Measurements from ENCODE around the gene HMX2. TPM values are rescaled to one million over a fixed set of nuclear protein-coding genes. Genes with fewer than 3 reads are reported as not detected.

HMX2 gene, protein sequence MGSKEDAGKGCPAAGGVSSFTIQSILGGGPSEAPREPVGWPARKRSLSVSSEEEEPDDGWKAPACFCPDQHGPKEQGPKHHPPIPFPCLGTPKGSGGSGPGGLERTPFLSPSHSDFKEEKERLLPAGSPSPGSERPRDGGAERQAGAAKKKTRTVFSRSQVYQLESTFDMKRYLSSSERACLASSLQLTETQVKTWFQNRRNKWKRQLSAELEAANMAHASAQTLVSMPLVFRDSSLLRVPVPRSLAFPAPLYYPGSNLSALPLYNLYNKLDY
- total RNA-seq, result under 1 TPM; 0.18 to 0.20 TPM
- long read RNA-seq, result 0 reads

GRCh38 chr10:123147635-123148413, at the start of gene HMX2:
Gene HMX2 (plus strand): TSS chr10:123148136. CDS start chr10:123148379, 243 bp downstream.
- peak; percentile 11 for ATAC-seq
- DNase-seq, result no peak
- intact Hi-C loops (cut with DNase I, micrococcal nuclease), result no loop called here

DNA sequence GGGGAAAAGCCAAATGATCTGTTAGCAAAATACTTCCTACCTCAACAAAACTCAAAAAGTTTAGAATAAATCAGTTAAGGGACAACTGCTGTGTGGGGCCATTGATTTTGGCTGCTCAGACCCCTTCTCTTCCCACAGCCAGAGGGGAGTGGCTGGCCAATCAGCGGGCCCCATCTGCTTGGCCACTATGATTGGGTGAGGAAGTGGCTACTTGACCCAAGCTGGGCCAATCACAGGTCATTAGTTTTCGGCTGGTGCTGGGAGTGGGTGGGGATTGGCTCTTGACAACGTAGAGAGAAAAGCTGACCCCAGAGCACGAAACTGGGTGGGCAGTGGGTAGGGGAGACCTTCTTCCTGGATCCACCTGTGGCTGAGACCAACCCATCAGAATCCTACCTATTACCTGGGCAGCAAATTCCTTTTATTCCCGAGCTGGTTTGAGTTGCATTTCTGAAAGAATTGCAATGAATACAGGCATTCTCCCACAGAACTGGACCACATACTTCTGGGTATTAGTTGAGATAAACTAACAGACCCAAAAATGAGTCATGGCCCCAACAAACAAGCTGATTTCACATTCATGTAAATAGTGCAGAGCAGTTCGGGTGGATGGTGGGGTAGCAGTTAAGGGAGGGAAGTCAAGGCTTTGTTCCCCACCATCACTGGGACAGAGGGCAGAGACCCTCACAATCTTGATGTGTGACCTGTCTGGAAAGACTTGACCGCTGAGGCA, 47.7 kb upstream of the HMX2 start:
- ATAC-seq (no peak), DNase-seq (no peak)
- intact Hi-C loops (cut with DNase I, micrococcal nuclease), result no loop called here

GRCh38 chr10:123101872-123102271, 46.1 kb upstream of the HMX2 start:
- intact Hi-C loops (cut with DNase I, micrococcal nuclease), result no loop called here
- ATAC-seq (peak; percentile 80), DNase-seq (peak in 1 of 2 donors; percentile 14)

- no peak for ATAC-seq
- intact Hi-C loops (cut with DNase I, micrococcal nuclease), result no loop called here
- no peak for DNase-seq
Measured at GRCh38 chr10:123102673-123103072, 45.3 kb upstream of the HMX2 start.

- ATAC-seq (peak; percentile 83), DNase-seq (peak in 1 of 2 donors; percentile 16)
- intact Hi-C loops (cut with DNase I, micrococcal nuclease), result no loop called here
Measured at GRCh38 chr10:123103944-123104343, 44.0 kb upstream of the HMX2 start.

DNA sequence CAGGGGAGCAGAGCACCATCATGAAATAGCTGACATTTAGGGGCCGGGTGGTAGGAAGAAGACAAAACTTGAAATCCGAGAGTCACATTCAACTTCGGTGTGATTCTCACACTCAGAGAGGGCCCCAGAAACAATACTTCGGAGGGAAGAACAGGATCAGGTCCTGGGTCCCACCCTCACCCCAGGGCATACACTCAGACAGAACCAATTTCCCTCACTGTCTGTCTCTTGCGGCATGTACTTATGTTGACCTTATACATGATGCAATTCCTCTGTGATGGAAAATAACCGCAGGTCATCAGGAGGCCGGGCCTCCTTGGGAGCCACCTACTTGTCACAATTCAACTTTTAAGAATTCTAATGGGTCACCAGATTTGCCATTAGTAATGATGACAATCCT, 38.5 kb upstream of the HMX2 start:
- DNase-seq, result no peak
- intact Hi-C loops (cut with DNase I, micrococcal nuclease), result no loop called here
- ATAC-seq, result no peak

- DNase-seq, result no peak
- peak; percentile 52 for ATAC-seq
- intact Hi-C loops (cut with DNase I, micrococcal nuclease), result no loop called here
Measured at GRCh38 chr10:123117644-123118417, 30.1 kb upstream of the HMX2 start.

GRCh38 chr10:123119081-123119480, 28.9 kb upstream of the HMX2 start:
- DNase-seq (no peak), ATAC-seq (no peak)
- intact Hi-C loops (cut with DNase I, micrococcal nuclease), result no loop called here

- no peak for DNase-seq
- intact Hi-C loops (cut with DNase I, micrococcal nuclease), result no loop called here
- no peak for ATAC-seq
Measured at GRCh38 chr10:123126246-123126645, 21.7 kb upstream of the HMX2 start.

DNA sequence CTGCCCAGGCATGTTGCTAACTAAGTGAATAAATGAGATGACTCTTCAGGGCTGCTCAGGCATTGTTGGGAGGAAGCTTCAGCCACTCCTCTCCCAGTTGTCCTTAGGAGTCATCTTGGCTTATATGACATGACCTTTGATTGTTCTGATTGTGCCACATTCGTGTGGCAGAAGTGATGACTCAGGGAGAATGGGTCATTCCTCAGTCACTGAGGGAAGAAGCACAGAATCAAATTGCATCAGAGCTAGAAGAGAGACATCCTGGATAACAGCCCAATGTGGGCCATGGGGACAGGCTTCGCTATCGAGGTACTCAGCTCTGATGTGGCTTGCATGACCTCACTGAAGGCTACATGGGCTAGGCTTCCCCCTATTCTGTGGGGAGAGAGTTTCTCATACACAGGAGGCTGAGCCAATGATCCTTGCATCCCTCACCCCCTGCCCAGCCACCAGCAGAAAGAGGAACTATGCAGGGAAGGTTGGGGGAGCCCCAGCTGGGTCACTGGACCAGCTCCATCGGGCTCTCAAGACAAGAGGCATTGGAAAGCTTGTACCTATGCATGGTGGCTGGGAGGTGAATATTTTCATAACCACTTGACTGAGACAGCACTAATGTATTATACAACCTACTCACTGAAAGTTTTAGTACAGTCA, 18.2 kb upstream of the HMX2 start:
- DNase-seq (no peak), ATAC-seq (peak; percentile 55)
- intact Hi-C loops (cut with DNase I, micrococcal nuclease), result loop anchor here in 1 of 2 donors (5.0 kb wide), 1 partner anchor 428 kb away; no protein-coding TSS in a partner anchor

- intact Hi-C loops (cut with DNase I, micrococcal nuclease), result loop anchor here (2.0 to 5.0 kb wide), 2 partner anchors 424 to 426 kb away; no protein-coding TSS in a partner anchor
- peak; percentile 72 to 91 for DNase-seq
- ATAC-seq, result peak; percentile 88
Measured at GRCh38 chr10:123132576-123133477, 15.1 kb upstream of the HMX2 start.

- ATAC-seq (no peak), DNase-seq (no peak)
- intact Hi-C loops (cut with DNase I, micrococcal nuclease), result loop anchor here (2.0 to 5.0 kb wide), 2 partner anchors 424 to 425 kb away; no protein-coding TSS in a partner anchor
Measured at GRCh38 chr10:123133541-123134342, 14.2 kb upstream of the HMX2 start.

DNA sequence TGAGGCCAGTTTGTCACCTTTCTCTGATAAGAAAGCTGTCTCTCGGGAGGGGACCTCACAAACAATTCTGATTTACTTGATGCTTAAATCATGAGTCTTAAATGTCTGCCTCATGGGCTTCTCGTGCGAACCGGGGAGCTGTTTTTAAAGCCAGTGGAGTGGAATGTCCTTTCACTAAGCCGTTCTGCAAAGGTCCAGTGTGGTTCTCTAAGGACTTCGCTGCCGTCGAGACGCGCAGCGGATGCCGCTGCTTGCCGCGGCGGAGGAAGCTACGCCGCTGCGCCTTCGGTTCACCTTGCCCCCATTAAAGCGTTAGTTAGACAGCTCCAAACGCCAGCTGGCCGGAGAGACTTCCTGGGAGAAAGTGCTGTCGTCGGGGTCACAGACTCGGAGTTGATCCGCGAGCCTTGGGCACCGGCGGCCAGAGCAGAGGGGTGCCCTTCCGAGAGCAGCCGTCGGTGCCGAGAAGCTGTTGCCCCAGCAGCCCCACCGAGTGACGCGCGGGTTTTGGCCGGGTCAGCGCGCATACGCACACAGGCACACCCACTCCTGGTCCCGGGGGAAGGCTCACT, 13.5 kb upstream of the HMX2 start:
- DNase-seq, result no peak
- intact Hi-C loops (cut with DNase I, micrococcal nuclease), result loop anchor here in 1 of 2 donors (5.0 kb wide), 1 partner anchor 423 kb away; no protein-coding TSS in a partner anchor

DNA sequence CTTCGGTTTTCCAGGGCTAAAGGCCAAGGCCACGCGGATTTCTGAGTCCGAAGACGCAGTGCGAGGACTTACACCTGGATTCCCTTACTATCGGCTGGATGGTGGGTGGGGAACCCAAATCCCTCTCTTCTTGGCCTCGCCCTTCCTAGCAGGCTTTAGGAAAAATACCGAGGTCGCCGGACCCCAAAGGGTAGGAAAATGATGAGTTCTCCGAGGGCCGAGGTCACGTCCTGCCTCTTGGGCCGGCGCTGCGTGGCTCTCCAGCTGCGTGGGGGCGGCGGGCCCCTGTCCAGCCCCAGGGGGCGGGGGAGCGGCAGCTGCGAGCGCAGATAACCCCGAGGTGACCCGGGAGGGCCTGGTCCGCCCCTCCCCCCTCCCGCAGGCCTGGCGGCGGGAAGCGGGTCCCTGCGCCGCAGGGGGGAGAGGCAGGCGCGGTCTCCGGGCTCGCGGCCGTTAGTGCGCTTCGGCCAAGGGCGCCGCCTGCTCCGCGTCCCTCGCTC, 13.0 kb upstream of the HMX2 start:
- intact Hi-C loops (cut with DNase I, micrococcal nuclease), result loop anchor here in 1 of 2 donors (5.0 kb wide), 1 partner anchor 422 kb away; no protein-coding TSS in a partner anchor
- DNase-seq, result no peak

More for the DNA sequence above, 13.5 kb upstream of the HMX2 start:
- ATAC-seq, result no peak

GRCh38 chr10:123135415-123136141, 12.4 kb upstream of the HMX2 start, which contains the start of gene HMX3:
Gene HMX3 (plus strand): TSS chr10:123135970. CDS start chr10:123136051, 81 bp downstream.
- intact Hi-C loops (cut with DNase I, micrococcal nuclease), result no loop called here

More for the DNA sequence above, 13.0 kb upstream of the HMX2 start:
- ATAC-seq, result no peak

More at GRCh38 chr10:123135415-123136141, 12.4 kb upstream of the HMX2 start, which contains the start of gene HMX3:
- no peak for DNase-seq
- ATAC-seq, result no peak
